ENCODE results near the gene ROR2.

ROR2 gene

DNA sequence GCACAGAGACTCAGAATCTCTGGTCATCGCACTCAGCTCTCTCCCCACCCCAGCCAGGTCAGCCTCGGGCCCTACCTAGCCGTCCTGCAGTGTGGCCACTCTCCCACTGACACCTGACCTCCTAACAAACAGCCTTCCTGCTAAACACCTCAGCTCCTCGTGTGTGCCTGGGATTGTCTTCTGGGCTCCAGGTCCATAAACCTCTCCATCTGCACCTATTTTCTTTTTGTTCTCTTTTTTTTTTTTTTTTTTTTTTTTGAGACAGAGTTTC is 193.6 kb downstream of the ROR2 start:
- Histone ChIP-seq H3K4me3 (ENCODE audit: low read length) (no peak overlapping the region), H3K4me1 (ENCODE audit: control insufficient read depth, low read depth, low read length) (no peaks in the 10 kb centered on the region), H3K36me3 (ENCODE audit: control insufficient read depth, low read depth, low read length) (no peaks in the 10 kb centered on the region), H3K27me3 (ENCODE audit: control insufficient read depth, insufficient read depth, low read length) (no peaks in the 10 kb centered on the region), H3K9me3 (ENCODE audit: control insufficient read depth, low read depth, low read length) (no peaks in the 10 kb centered on the region), H3K27ac (ENCODE audit: low read length) (no peak overlapping the region), H3K9ac (ENCODE audit: low read length) (no peak overlapping the region)

- no peak overlapping the region for H3K4me3 ChIP-seq (ENCODE audit: low read length)
- H3K9me3 ChIP-seq (ENCODE audit: control insufficient read depth, low read depth, low read length) = no peaks in the 10 kb centered on the region
- no peaks in the 10 kb centered on the region for H3K4me1 ChIP-seq (ENCODE audit: control insufficient read depth, low read depth, low read length)
- no peak overlapping the region for H3K27ac ChIP-seq (ENCODE audit: low read length)
- no peak overlapping the region for H3K9ac ChIP-seq (ENCODE audit: low read length)
- no peaks in the 10 kb centered on the region for H3K27me3 ChIP-seq (ENCODE audit: control insufficient read depth, insufficient read depth, low read length)
- H3K36me3 ChIP-seq (ENCODE audit: control insufficient read depth, low read depth, low read length) = no peaks in the 10 kb centered on the region
Measured at GRCh38 chr9:91755761-91756509, 194.1 kb downstream of the ROR2 start.

DNA sequence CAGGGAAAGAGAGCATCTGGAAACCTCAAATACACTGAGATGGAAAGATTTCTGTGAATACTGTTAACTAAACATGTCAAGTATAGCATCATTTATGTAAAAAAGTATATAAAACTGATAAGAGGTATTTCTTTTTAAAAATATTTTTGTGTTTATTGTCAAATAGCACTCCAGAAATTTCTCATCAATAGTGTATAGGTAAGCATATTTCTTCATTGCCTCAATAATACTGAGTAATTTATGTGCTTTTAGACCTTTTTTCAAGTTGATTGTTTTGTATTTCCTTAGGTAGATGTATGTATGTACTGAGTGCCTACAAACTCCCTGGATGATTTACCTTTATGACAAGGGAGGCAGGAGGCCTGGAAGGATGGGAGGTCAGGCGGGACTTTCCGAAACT is 196.3 kb downstream of the ROR2 start:
- no peak overlapping the region for H3K4me3 ChIP-seq (ENCODE audit: low read length)

DNA sequence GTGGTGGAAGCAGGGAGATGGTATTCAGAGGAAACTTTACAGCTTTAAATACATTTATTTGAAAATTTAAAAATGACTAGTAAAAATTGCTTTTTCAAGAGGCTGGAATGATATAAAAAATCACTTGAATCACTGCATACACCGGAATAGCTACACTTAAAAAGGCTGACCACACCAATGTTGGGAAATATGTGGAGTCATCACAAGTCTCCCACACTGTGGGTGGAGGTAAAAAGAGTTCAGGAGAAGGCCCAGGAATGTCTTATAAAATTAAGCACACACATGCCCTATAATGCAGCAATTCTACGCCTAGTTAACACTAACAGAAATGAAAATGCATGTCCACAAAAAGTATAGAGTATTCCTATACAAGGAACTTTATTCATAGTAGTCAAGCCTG is 198.1 kb downstream of the ROR2 start:
- no peak overlapping the region for H3K4me3 ChIP-seq (ENCODE audit: low read length)
- H3K4me1 ChIP-seq (ENCODE audit: control insufficient read depth, low read depth, low read length) = no peaks in the 10 kb centered on the region
- no peaks in the 10 kb centered on the region for H3K9me3 ChIP-seq (ENCODE audit: control insufficient read depth, low read depth, low read length)
- no peak overlapping the region for H3K9ac ChIP-seq (ENCODE audit: low read length)
- no peak overlapping the region for H3K27ac ChIP-seq (ENCODE audit: low read length)
- no peaks in the 10 kb centered on the region for H3K36me3 ChIP-seq (ENCODE audit: control insufficient read depth, low read depth, low read length)
- no peaks in the 10 kb centered on the region for H3K27me3 ChIP-seq (ENCODE audit: control insufficient read depth, insufficient read depth, low read length)

More for the DNA sequence above, 196.3 kb downstream of the ROR2 start:
- Histone ChIP-seq H3K36me3 (ENCODE audit: control insufficient read depth, low read depth, low read length) (no peaks in the 10 kb centered on the region), H3K9me3 (ENCODE audit: control insufficient read depth, low read depth, low read length) (no peaks in the 10 kb centered on the region), H3K9ac (ENCODE audit: low read length) (no peak overlapping the region), H3K27ac (ENCODE audit: low read length) (no peak overlapping the region), H3K27me3 (ENCODE audit: control insufficient read depth, insufficient read depth, low read length) (no peaks in the 10 kb centered on the region), H3K4me1 (ENCODE audit: control insufficient read depth, low read depth, low read length) (no peaks in the 10 kb centered on the region)

GRCh38 chr9:91750343-91750742 is 199.7 kb downstream of the ROR2 start:
- Histone ChIP-seq H3K27me3 (ENCODE audit: control insufficient read depth, insufficient read depth, low read length) (no peaks in the 10 kb centered on the region), H3K9ac (ENCODE audit: low read length) (no peak overlapping the region), H3K4me3 (ENCODE audit: low read length) (no peak overlapping the region), H3K4me1 (ENCODE audit: control insufficient read depth, low read depth, low read length) (no peaks in the 10 kb centered on the region), H3K36me3 (ENCODE audit: control insufficient read depth, low read depth, low read length) (no peaks in the 10 kb centered on the region), H3K9me3 (ENCODE audit: control insufficient read depth, low read depth, low read length) (no peaks in the 10 kb centered on the region), H3K27ac (ENCODE audit: low read length) (no peak overlapping the region)

- no peaks in the 10 kb centered on the region for H3K27me3 ChIP-seq (ENCODE audit: control insufficient read depth, insufficient read depth, low read length)
Measured at GRCh38 chr9:91746904-91747303, 203.1 kb downstream of the ROR2 start.

GRCh38 chr9:91746357-91746756 is 203.7 kb downstream of the ROR2 start:
- H3K4me3 ChIP-seq (ENCODE audit: low read length) = no peak overlapping the region
- H3K27me3 ChIP-seq (ENCODE audit: control insufficient read depth, insufficient read depth, low read length) = no peaks in the 10 kb centered on the region
- H3K9me3 ChIP-seq (ENCODE audit: control insufficient read depth, low read depth, low read length) = no peaks in the 10 kb centered on the region
- no peak overlapping the region for H3K9ac ChIP-seq (ENCODE audit: low read length)
- H3K27ac ChIP-seq (ENCODE audit: low read length) = no peak overlapping the region
- no peaks in the 10 kb centered on the region for H3K4me1 ChIP-seq (ENCODE audit: control insufficient read depth, low read depth, low read length)
- no peaks in the 10 kb centered on the region for H3K36me3 ChIP-seq (ENCODE audit: control insufficient read depth, low read depth, low read length)

More at GRCh38 chr9:91746904-91747303, 203.1 kb downstream of the ROR2 start:
- Histone ChIP-seq H3K9me3 (ENCODE audit: control insufficient read depth, low read depth, low read length) (no peaks in the 10 kb centered on the region), H3K9ac (ENCODE audit: low read length) (no peak overlapping the region), H3K4me1 (ENCODE audit: control insufficient read depth, low read depth, low read length) (no peaks in the 10 kb centered on the region), H3K27ac (ENCODE audit: low read length) (no peak overlapping the region), H3K4me3 (ENCODE audit: low read length) (no peak overlapping the region), H3K36me3 (ENCODE audit: control insufficient read depth, low read depth, low read length) (no peaks in the 10 kb centered on the region)

DNA sequence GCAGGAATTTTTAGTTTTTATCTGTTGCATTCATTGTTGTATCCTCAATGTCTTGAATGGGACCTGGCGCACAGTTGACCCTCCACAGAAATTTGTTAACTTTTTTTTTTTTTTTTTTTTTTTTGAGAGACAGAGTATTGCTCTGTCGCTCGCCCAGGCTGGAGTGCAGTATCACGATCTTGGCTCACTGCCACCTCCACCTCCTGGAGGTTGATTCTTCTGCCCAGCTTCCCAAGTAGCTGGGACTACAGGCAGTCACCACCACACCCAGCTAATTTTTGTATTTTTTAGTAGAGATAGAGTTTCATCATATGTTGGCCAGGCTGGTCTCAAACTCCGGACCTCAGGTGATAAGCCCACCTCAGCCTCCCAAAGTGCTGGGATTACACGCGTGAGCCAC is 205.9 kb downstream of the ROR2 start:
- Histone ChIP-seq H3K4me3 (ENCODE audit: low read length) (no peak overlapping the region), H3K36me3 (ENCODE audit: control insufficient read depth, low read depth, low read length) (no peaks in the 10 kb centered on the region), H3K27me3 (ENCODE audit: control insufficient read depth, insufficient read depth, low read length) (no peaks in the 10 kb centered on the region), H3K27ac (ENCODE audit: low read length) (no peak overlapping the region), H3K9me3 (ENCODE audit: control insufficient read depth, low read depth, low read length) (no peaks in the 10 kb centered on the region), H3K9ac (ENCODE audit: low read length) (no peak overlapping the region), H3K4me1 (ENCODE audit: control insufficient read depth, low read depth, low read length) (no peaks in the 10 kb centered on the region)

- Histone ChIP-seq H3K27ac (ENCODE audit: low read length) (no peak overlapping the region), H3K4me1 (ENCODE audit: control insufficient read depth, low read depth, low read length) (no peaks in the 10 kb centered on the region), H3K9ac (ENCODE audit: low read length) (no peak overlapping the region), H3K27me3 (ENCODE audit: control insufficient read depth, insufficient read depth, low read length) (no peaks in the 10 kb centered on the region), H3K36me3 (ENCODE audit: control insufficient read depth, low read depth, low read length) (no peaks in the 10 kb centered on the region), H3K9me3 (ENCODE audit: control insufficient read depth, low read depth, low read length) (no peaks in the 10 kb centered on the region), H3K4me3 (ENCODE audit: low read length) (no peak overlapping the region)
Measured at GRCh38 chr9:91741522-91741921, 208.5 kb downstream of the ROR2 start.

- Histone ChIP-seq H3K27ac (ENCODE audit: low read length) (no peak overlapping the region), H3K27me3 (ENCODE audit: control insufficient read depth, insufficient read depth, low read length) (no peaks in the 10 kb centered on the region), H3K4me1 (ENCODE audit: control insufficient read depth, low read depth, low read length) (no peaks in the 10 kb centered on the region), H3K9me3 (ENCODE audit: control insufficient read depth, low read depth, low read length) (no peaks in the 10 kb centered on the region), H3K36me3 (ENCODE audit: control insufficient read depth, low read depth, low read length) (no peaks in the 10 kb centered on the region), H3K4me3 (ENCODE audit: low read length) (no peak overlapping the region), H3K9ac (ENCODE audit: low read length) (no peak overlapping the region)
Measured at GRCh38 chr9:91740701-91741100, 209.3 kb downstream of the ROR2 start.

DNA sequence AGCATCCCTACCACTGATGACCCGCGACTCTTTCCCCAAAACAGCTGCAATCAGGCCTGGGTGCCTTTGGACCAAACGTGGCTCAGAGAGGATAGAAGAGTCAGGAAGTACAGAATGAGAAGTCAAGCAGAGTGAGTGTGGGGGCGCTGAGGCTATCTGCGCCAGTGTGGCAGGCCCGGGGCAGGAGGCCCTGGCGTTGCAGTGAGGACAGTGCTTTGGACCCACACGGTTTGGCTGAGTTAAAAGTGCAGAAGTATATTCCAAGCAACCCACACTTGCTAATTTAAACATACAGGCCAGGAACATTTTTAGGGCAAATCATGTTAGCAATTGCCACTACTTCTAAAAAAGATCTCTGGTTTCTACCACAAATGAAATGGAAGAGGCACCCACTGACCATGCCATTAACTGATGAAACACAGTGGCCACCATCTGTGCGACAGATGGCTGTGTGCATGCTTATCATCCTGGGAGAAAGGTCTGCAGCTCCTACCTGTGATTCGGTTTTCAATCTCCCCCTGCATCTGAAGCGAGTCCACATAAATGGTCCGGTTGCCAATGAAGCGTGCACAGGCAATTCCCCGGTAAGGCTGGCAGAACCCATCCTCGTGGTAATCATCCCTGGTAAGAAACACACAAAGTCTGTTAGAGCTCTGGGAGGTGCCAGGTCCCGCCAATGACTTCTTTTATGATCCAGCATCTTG is 213.0 kb downstream of the ROR2 start:
- Histone ChIP-seq H3K36me3 (ENCODE audit: control insufficient read depth, low read depth, low read length) (no peaks in the 10 kb centered on the region), H3K4me1 (ENCODE audit: control insufficient read depth, low read depth, low read length) (no peaks in the 10 kb centered on the region), H3K9me3 (ENCODE audit: control insufficient read depth, low read depth, low read length) (no peaks in the 10 kb centered on the region), H3K4me3 (ENCODE audit: low read length) (no peak overlapping the region), H3K9ac (ENCODE audit: low read length) (no peak overlapping the region), H3K27me3 (ENCODE audit: control insufficient read depth, insufficient read depth, low read length) (no peaks in the 10 kb centered on the region), H3K27ac (ENCODE audit: low read length) (no peak overlapping the region)

GRCh38 chr9:91736311-91736710 is 213.7 kb downstream of the ROR2 start:
- Histone ChIP-seq H3K9ac (ENCODE audit: low read length) (no peak overlapping the region), H3K36me3 (ENCODE audit: control insufficient read depth, low read depth, low read length) (no peaks in the 10 kb centered on the region), H3K4me1 (ENCODE audit: control insufficient read depth, low read depth, low read length) (no peaks in the 10 kb centered on the region), H3K4me3 (ENCODE audit: low read length) (no peak overlapping the region), H3K27me3 (ENCODE audit: control insufficient read depth, insufficient read depth, low read length) (no peaks in the 10 kb centered on the region), H3K9me3 (ENCODE audit: control insufficient read depth, low read depth, low read length) (no peaks in the 10 kb centered on the region), H3K27ac (ENCODE audit: low read length) (no peak overlapping the region)
